Tibial nerve (tissue), 4 donors: ENCODE data around the gene LILRB3. TPM values are rescaled to one million over a fixed set of nuclear protein-coding genes. Genes with fewer than 3 reads are reported as not detected.
"Not testable (repeated sequence)": the region's sequence is repeated elsewhere in the genome, so short reads cannot be mapped to it uniquely, and the experiment has no call there.

Experiments
- DNase-seq, 2 donors: peaks; one replicate each; pipeline ENCODE4 v3.0.0-alpha.2; 2019; ENCODE audit warnings: low spot score in 2 of 2
- H3K27ac ChIP-seq, 4 donors: fragments of 200-600 bp; sonication (generic) in 3 of 4; one replicate each; pipeline ENCODE4 v1.5.1; 2017 to 2019; ENCODE audit warnings: mild to moderate bottlenecking in 1 of 4
- H3K27me3 ChIP-seq, 2 donors: fragments of 200-600 bp; sonication (generic) in 1 of 2; one replicate each; pipeline versions ENCODE4 v1.5.1 to v1.6.0; 2017 to 2019
- H3K36me3 ChIP-seq, 3 donors: fragments of 200-600 bp; sonication (generic); one replicate each; pipeline ENCODE4 v1.5.1; 2018 to 2019
- H3K4me1 ChIP-seq, 4 donors: fragments of 200-600 bp; sonication (generic) in 3 of 4; one replicate each; pipeline ENCODE4 v1.5.1; 2017 to 2019
- H3K4me3 ChIP-seq, 4 donors: fragments of 200-600 bp; sonication (generic) in 3 of 4; one replicate each; pipeline ENCODE4 v1.5.1; 2017 to 2019; ENCODE audit warnings: mild to moderate bottlenecking in 1 of 4, moderate library complexity in 1 of 4
- H3K9me3 ChIP-seq, 4 donors: fragments of 200-600 bp; sonication (generic) in 3 of 4; one replicate each; pipeline ENCODE4 v1.5.1; 2017 to 2019
- CTCF ChIP-seq, 5 experiments: fragments of 200-600 bp in 3 of 5; fragments of 450-650 bp in 2 of 5; sonication (generic) in 3 of 5; IDR thresholded peaks; one replicate each; pipeline ENCODE4 v1.5.1; 2016 to 2019; ENCODE audit warnings: antibody characterized with exemption in 5 of 5, mild to moderate bottlenecking in 3 of 5, moderate library complexity in 2 of 5
- EP300 ChIP-seq, 2 donors: sonication (generic); formaldehyde crosslinking; IDR thresholded peaks; one replicate each; pipeline ENCODE4 v1.6.1; 2017; ENCODE audit warnings: antibody characterized with exemption in 2 of 2, mild to moderate bottlenecking in 1 of 2
- POLR2A ChIP-seq, 2 donors: fragments of 450-650 bp; IDR thresholded peaks; one replicate each; pipeline ENCODE4 v1.6.1; 2017; ENCODE audit warnings: antibody characterized with exemption in 2 of 2, mild to moderate bottlenecking in 2 of 2, moderate library complexity in 2 of 2
- WGBS, 2 donors: methylation state at CpG; one replicate each; pipeline ENCODE4 v1.1.5; 2018; 5-methylcytosine and 5-hydroxymethylcytosine counted together
- total RNA-seq, 4 donors: library from RNA; depleted of rRNA; stranded (reverse); fragments of >200 nt; gene quantifications; one replicate each; pipeline ENCODE4 v1.1.0, GENCODE V29; 2016

Gene LILRB3
- total RNA-seq, 4 donors from 2014 or later, result 4.4 to 98.1 (median 16.5) TPM

DNA sequence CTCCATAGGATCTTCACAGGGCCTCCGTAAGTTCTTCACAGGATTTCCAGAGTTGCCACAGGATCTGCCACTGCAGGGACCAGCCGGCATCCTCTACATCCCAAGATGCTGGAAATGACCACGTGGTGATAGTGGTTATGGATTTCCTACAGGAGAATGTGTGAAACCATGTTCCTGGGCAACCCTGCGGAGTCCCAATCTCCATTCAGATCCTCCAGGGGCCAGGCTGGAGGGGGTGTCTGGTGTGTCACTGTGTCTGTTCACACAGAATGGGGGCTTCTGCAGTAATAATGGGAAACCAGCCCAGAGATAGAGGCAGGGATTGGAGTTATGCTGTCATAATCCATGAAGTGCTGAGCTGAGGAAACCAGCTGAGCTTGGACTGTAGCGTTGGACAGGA is 11.1 kb upstream of the LILRB3 start:
- peaks cover 0 to 18% (median 2%) of the 10 kb centered on the region in 4 donors for H3K9me3 ChIP-seq
- DNase-seq, result no peak
- 45 to 81% methylated on average over 5 of the region's 5 CpGs for WGBS, 2 donors
- H3K4me1 ChIP-seq, result no peaks in the 10 kb centered on the region
- H3K4me3 ChIP-seq, result no peak overlapping the region
- H3K27me3 ChIP-seq, result peaks cover 0 to 8% of the 10 kb centered on the region in 2 donors
- TF ChIP-seq CTCF (IDR thresholded peaks at IDR 0.05) (no peak), EP300 (IDR thresholded peaks at IDR 0.05) (no peak), POLR2A (IDR thresholded peaks at IDR 0.05) (no peak)
- H3K36me3 ChIP-seq, result no peaks in the 10 kb centered on the region
- H3K27ac ChIP-seq, result no peak overlapping the region

DNA sequence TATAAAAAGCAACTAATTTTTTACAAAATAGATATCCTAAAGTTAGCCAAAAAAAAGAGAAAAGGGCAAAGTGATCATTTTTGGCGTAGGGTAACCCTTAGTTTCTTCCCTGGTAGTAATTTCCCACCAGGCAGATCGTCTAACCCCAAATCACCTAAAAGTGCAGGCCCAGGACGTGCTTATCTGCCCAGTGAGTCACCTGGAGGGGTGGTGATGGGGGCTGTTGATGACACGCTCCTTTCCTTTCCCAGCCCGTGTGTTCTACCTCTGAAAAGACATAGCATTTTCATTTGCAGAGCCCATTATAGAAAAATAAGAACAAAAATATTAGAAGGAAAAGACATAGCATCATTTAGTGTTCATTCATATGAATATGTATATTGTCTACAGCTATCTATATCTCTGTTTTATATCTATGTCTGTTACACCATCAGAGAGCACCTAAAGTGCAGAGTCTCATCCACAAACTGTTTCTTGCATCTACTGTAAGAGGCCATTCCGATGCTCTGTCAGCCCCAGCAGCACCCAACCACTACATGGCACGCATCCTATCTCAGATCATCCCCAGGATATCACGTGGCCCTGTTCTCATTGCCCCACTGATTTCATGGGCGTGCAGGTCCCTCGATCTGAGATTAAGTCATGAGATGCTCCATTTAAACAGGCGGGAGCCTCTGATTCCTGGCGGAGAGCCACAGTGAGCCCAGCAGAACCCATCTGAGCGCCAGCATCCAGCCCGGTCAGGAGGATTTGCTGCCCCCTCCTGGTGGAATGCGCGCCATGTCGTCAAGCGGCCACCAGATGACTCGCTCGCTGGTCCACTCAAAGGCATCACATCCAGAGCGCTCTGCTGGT is 8.5 kb upstream of the LILRB3 start:
- H3K36me3 ChIP-seq, result no peaks in the 10 kb centered on the region
- H3K27me3 ChIP-seq, result peaks cover 0 to 15% of the 10 kb centered on the region in 2 donors
- H3K4me1 ChIP-seq, result no peaks in the 10 kb centered on the region
- peaks cover 0 to 15% (median 2%) of the 10 kb centered on the region in 4 donors for H3K9me3 ChIP-seq
- no peak overlapping the region for H3K27ac ChIP-seq
- peak; percentile 69 to 88 for DNase-seq
- no peak for TF ChIP-seq POLR2A (IDR thresholded peaks at IDR 0.05)
- peak in 1 of 2 donors; percentile 13 for TF ChIP-seq EP300 (IDR thresholded peaks at IDR 0.05)
- TF ChIP-seq CTCF (IDR thresholded peaks at IDR 0.05), result peak; percentile 76 to 92 (median 79)
- H3K4me3 ChIP-seq, result no peak overlapping the region
- WGBS, 2 donors, result 21 to 24% methylated on average over 20 to 21 of the region's 21 CpGs

DNA sequence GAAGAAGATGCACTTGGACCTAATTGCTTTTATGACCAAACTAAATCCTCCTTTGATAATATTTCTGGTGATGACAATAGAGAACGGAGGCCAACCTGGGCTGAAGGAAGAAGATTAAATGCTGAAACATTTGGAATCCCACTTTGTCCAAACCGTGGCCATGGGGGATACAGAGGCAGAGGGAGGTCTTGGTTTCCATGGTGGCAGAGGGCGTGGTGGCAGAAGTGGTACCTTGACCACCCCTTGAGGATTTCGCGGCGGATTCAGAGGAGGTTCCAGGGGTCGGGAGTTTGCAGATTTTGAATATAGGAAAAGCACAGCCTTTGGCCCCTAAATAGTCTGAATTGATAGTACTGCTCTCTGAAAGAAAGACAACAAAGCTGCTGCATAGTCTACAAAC is 7.2 kb upstream of the LILRB3 start:
- Histone ChIP-seq H3K36me3 (no peaks in the 10 kb centered on the region), H3K4me1 (no peaks in the 10 kb centered on the region), H3K4me3 (no peak overlapping the region), H3K27me3 (peaks cover 0 to 15% of the 10 kb centered on the region in 2 donors), H3K27ac (no peak overlapping the region), H3K9me3 (peaks cover 0 to 9% (median 2%) of the 10 kb centered on the region in 4 donors)
- WGBS, 2 donors, result 84% methylated on average over 7 of the region's 7 CpGs
- TF ChIP-seq CTCF (IDR thresholded peaks at IDR 0.05) (no peak), EP300 (IDR thresholded peaks at IDR 0.05) (no peak), POLR2A (IDR thresholded peaks at IDR 0.05) (no peak)
- DNase-seq, result no peak

DNA sequence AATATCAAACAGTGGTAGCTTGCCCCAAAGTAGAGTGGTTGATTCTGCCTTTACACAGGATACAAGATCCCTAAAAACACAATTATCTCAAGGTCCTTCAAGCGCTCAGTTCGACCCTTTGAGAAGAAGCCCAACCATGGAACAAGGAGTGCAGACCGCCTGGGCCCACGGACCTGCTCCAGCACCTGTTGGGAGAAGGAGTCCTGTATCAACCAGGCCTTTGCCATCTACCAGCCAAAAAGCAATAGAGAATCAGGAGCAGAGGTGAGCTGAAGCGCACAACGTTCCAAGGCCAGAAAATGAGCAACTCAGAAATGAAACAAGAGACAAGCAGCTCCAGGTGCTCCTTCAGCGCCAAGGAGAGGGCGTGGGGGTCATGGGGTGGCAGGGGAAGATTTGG is 6.3 kb upstream of the LILRB3 start:
- no peak overlapping the region for H3K27ac ChIP-seq

DNA sequence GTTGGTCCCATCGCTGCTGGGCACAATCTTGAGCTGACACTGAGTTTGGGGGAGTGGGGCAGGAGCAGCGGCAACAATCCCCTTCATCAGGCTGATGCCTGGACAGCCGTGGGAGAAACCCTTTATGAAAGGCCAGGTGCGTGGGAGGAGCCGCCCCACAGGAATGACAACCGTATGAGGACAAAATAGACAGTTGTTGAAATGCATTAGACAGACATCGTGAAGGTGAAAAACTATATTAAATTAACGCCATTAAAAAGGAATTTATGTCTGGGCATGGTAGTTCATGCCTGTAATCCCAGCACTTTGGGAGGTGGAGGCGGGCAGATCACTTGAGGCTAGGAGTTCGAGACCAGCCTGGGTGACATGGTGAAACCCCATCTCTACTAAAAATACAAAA is 1.8 kb upstream of the LILRB3 start:
- not testable (repeated sequence) for H3K36me3 ChIP-seq, H3K4me1 ChIP-seq, H3K27ac ChIP-seq, DNase-seq, H3K4me3 ChIP-seq, H3K9me3 ChIP-seq
- WGBS, 2 donors, result 65 to 71% methylated on average over 9 to 10 of the region's 10 CpGs
- H3K27me3 ChIP-seq, result peaks cover 0 to 21% of the 10 kb centered on the region in 2 donors

More for the DNA sequence above, 6.3 kb upstream of the LILRB3 start:
- no peaks in the 10 kb centered on the region for H3K36me3 ChIP-seq
- no peaks in the 10 kb centered on the region for H3K9me3 ChIP-seq
- peaks cover 0 to 15% of the 10 kb centered on the region in 2 donors for H3K27me3 ChIP-seq
- TF ChIP-seq CTCF (IDR thresholded peaks at IDR 0.05), result no peak
- no peak for TF ChIP-seq POLR2A (IDR thresholded peaks at IDR 0.05)
- TF ChIP-seq EP300 (IDR thresholded peaks at IDR 0.05), result no peak
- no peak overlapping the region for H3K4me3 ChIP-seq
- WGBS, 2 donors, result 89 to 90% methylated on average over 8 of the region's 8 CpGs
- no peaks in the 10 kb centered on the region for H3K4me1 ChIP-seq
- DNase-seq, result no peak

DNA sequence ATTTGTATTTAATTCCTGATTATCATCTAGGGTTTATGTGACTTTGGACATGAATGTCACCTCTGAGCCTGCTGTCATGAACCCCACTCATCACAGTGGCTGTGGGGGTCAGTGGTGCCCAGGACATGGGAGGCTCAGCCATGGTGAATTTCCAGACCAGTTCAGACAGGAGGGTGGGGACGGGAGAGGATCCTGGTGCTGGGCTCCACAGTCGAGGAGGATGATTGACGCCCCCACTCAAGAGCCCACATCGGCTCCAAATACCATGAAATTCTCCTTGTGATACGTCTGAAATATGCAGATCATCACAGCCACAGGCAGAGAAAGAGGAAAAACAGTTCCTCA is 1.1 kb upstream of the LILRB3 start:
- not testable (repeated sequence) for H3K4me3 ChIP-seq, H3K36me3 ChIP-seq, DNase-seq, H3K27ac ChIP-seq, H3K4me1 ChIP-seq, H3K9me3 ChIP-seq
- peaks cover 0 to 21% of the 10 kb centered on the region in 2 donors for H3K27me3 ChIP-seq
- WGBS, 2 donors, result 38 to 66% methylated on average over 5 of the region's 5 CpGs

DNA sequence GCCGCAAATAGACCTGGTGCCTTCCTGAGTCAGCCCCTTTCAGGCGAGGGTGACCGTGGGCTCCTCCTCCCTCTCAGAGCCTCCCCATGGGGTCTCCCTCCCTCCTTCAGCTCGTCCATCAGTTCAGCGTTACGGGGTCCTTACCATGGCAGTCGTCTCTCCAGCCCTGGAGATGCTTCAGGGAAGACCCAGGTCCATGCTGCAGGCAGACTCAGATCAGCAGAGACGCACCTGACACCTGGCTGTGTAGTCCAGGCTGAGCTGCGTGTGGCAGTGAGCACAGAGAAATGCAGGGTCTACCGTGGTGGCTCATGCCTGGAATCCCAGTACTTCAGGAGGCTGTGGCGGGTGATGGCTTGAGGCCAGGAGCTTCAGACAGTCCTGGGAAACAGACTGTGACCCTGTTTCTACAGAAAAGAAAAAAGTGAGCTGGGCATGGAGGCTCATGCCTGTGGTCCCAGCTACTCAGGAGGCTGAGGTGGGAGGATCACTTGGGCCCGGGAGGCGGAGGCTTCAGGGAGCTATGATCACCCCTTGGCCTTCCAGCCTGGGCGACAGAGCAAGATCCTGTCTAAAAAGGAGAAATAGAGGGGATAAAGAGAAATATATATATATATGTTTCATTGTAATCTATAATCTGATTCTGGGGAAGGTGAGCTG is 600 bp upstream of the LILRB3 start:
- not testable (repeated sequence) for H3K36me3 ChIP-seq, DNase-seq, H3K4me1 ChIP-seq, H3K27ac ChIP-seq, H3K4me3 ChIP-seq, H3K9me3 ChIP-seq
- WGBS, 2 donors, result 43 to 52% methylated on average over 14 of the region's 14 CpGs
- peaks cover 0 to 21% of the 10 kb centered on the region in 2 donors for H3K27me3 ChIP-seq

- WGBS, 2 donors, result 71 to 77% methylated on average over 6 to 7 of the region's 7 CpGs
- H3K36me3 ChIP-seq, H3K4me3 ChIP-seq, H3K4me1 ChIP-seq, DNase-seq, H3K9me3 ChIP-seq, H3K27ac ChIP-seq: not testable (repeated sequence)
- H3K27me3 ChIP-seq, result peaks cover 0 to 13% of the 10 kb centered on the region in 2 donors
These were observed 860 bp downstream of the LILRB3 start for GRCh38 chr19:54221947-54222346.

GRCh38 chr19:54219702-54220101 is 3.1 kb downstream of the LILRB3 start:
- DNase-seq, H3K4me1 ChIP-seq, H3K4me3 ChIP-seq, H3K27ac ChIP-seq, H3K9me3 ChIP-seq: not testable (repeated sequence)
- 60 to 100% methylated on average over 1 of the region's 5 CpGs for WGBS, 2 donors
- peaks cover 0 to 14% (median 0%) of the 10 kb centered on the region in 3 donors for H3K36me3 ChIP-seq
- H3K27me3 ChIP-seq, result peaks cover 0 to 13% of the 10 kb centered on the region in 2 donors
